H9 (cell line): Measurements from ENCODE around the gene KSR1. TPM values are rescaled to one million over a fixed set of nuclear protein-coding genes. Genes with fewer than 3 reads are reported as not detected.

ENCODE experiments used
- DNase-seq: peaks from one replicate; pipeline ENCODE4 v3.0.0-alpha.2; 2017
- H2AFZ ChIP-seq: one replicate; pipeline ENCODE4 v1.6.1; 2013; ENCODE audit warnings: mild to moderate bottlenecking, low read length, control low read depth, moderate library complexity
- H2AK5ac ChIP-seq: 2 replicates; pipeline ENCODE4 v1.6.1; 2013; ENCODE audit warnings: low read length, control low read depth, mixed read lengths; ENCODE audit not compliant: insufficient read length
- H2BK120ac ChIP-seq: one replicate; pipeline ENCODE4 v1.6.1; 2013; ENCODE audit warnings: low read depth, mild to moderate bottlenecking, low read length, control low read depth, inconsistent platforms; ENCODE audit not compliant: poor library complexity, severe bottlenecking
- H2BK12ac ChIP-seq: 2 replicates; pipeline ENCODE4 v1.6.1; 2013; ENCODE audit warnings: low read length, control low read depth, mixed read lengths, low read depth; ENCODE audit not compliant: insufficient read length
- H2BK15ac ChIP-seq: 2 replicates; pipeline ENCODE4 v1.6.1; 2013; ENCODE audit warnings: low read depth, low read length, control low read depth
- H2BK20ac ChIP-seq: one replicate; pipeline ENCODE4 v1.6.1; 2013; ENCODE audit warnings: low read depth, mild to moderate bottlenecking, low read length, control low read depth, inconsistent platforms; ENCODE audit not compliant: poor library complexity, severe bottlenecking
- H2BK5ac ChIP-seq: 2 replicates; pipeline ENCODE4 v1.6.1; 2013; ENCODE audit warnings: low read length, control low read depth, mixed read lengths; ENCODE audit not compliant: insufficient read length
- H3K14ac ChIP-seq: 2 replicates; pipeline ENCODE4 v1.6.1; 2013; ENCODE audit warnings: low read length, control low read depth; ENCODE audit not compliant: insufficient read depth
- H3K18ac ChIP-seq: 2 replicates; pipeline ENCODE4 v1.6.1; 2013; ENCODE audit warnings: low read depth, mild to moderate bottlenecking, mixed read lengths, low read length, control low read depth; ENCODE audit not compliant: insufficient read length
- H3K23ac ChIP-seq: 2 replicates; pipeline ENCODE4 v1.6.1; 2013; ENCODE audit warnings: low read length, control low read depth, mixed read lengths, low read depth; ENCODE audit not compliant: insufficient read length
- H3K23me2 ChIP-seq: 2 replicates; pipeline ENCODE4 v1.6.1; 2013; ENCODE audit warnings: low read depth, mild to moderate bottlenecking, mixed read lengths, low read length, control low read depth; ENCODE audit not compliant: insufficient read length, poor library complexity, severe bottlenecking
- H3K27ac ChIP-seq: 2 replicates; pipeline ENCODE4 v1.5.1; 2013; ENCODE audit warnings: low read length, control low read depth, mixed read lengths, low read depth; ENCODE audit not compliant: insufficient read length
- H3K27me3 ChIP-seq: 2 replicates; pipeline ENCODE4 v1.6.1; 2013; ENCODE audit warnings: low read length, control low read depth, inconsistent platforms; ENCODE audit not compliant: insufficient read depth
- H3K4ac ChIP-seq: 2 replicates; pipeline ENCODE4 v1.6.1; 2013; ENCODE audit warnings: low read depth, mild to moderate bottlenecking, control low read depth, inconsistent platforms, low read length, moderate library complexity
- H3K4me1 ChIP-seq: 2 replicates; pipeline ENCODE4 v1.6.1; 2013; ENCODE audit warnings: low read length, control low read depth, inconsistent platforms; ENCODE audit not compliant: insufficient read depth
- H3K4me2 ChIP-seq: 2 replicates; pipeline ENCODE4 v1.6.1; 2013; ENCODE audit warnings: low read length, control low read depth, mixed read lengths; ENCODE audit not compliant: insufficient read length, insufficient read depth
- H3K56ac ChIP-seq: 2 replicates; pipeline ENCODE4 v1.6.1; 2013; ENCODE audit warnings: low read depth, mild to moderate bottlenecking, mixed read lengths, low read length, control low read depth; ENCODE audit not compliant: insufficient read length
- H3K79me1 ChIP-seq: 2 replicates; pipeline ENCODE4 v1.6.1; 2013; ENCODE audit warnings: low read depth, mild to moderate bottlenecking, moderate library complexity, low read length, control low read depth, inconsistent platforms; ENCODE audit not compliant: insufficient read depth, poor library complexity, severe bottlenecking
- H3K79me2 ChIP-seq: 2 replicates; pipeline ENCODE4 v1.6.1; 2013; ENCODE audit warnings: low read length, control low read depth, inconsistent platforms; ENCODE audit not compliant: insufficient read depth
- H3K9ac ChIP-seq: 2 replicates; pipeline ENCODE4 v1.6.1; 2013; ENCODE audit warnings: low read length, control low read depth, mixed read lengths; ENCODE audit not compliant: insufficient read length; ENCODE audit errors: extremely low read depth
- H3K9me3 ChIP-seq: one replicate; pipeline ENCODE4 v1.6.1; 2013; ENCODE audit warnings: low read depth, low read length, inconsistent platforms; ENCODE audit not compliant: control insufficient read depth
- H3T11ph ChIP-seq: one replicate; pipeline ENCODE4 v1.6.1; 2013; ENCODE audit warnings: mild to moderate bottlenecking, low read length, control low read depth, inconsistent platforms
- H4K20me1 ChIP-seq: one replicate; pipeline ENCODE4 v1.6.1; 2013; ENCODE audit not compliant: control insufficient read depth, insufficient read length, insufficient read depth
- H4K5ac ChIP-seq: 2 replicates; pipeline ENCODE4 v1.6.1; 2013; ENCODE audit warnings: low read depth, mild to moderate bottlenecking, mixed read lengths, low read length, control low read depth; ENCODE audit not compliant: insufficient read length
- H4K8ac ChIP-seq: replicated peaks from 2 replicates; pipeline ENCODE4 v1.6.1; 2013; ENCODE audit warnings: low read length, control low read depth, mixed read lengths, low read depth; ENCODE audit not compliant: insufficient read length
- H4K91ac ChIP-seq: 2 replicates; pipeline ENCODE4 v1.6.1; 2013; ENCODE audit warnings: low read depth, mild to moderate bottlenecking, moderate library complexity, mixed read lengths, low read length, control low read depth; ENCODE audit not compliant: insufficient read length
- H3K27ac Mint-ChIP-seq, 3 experiments: 2 replicates in 2 of 3; 3 replicates in 1 of 3; pipeline ENCODE4 v1.8.0; 2020 to 2021; ENCODE audit warnings: mixed read lengths in 3 of 3, mild to moderate bottlenecking in 1 of 3, moderate library complexity in 1 of 3
- H3K27me3 Mint-ChIP-seq: 2 replicates; pipeline ENCODE4 v1.8.0; 2021; ENCODE audit warnings: low read depth, mild to moderate bottlenecking, moderate library complexity, mixed read lengths
- H3K36me3 Mint-ChIP-seq, 3 experiments: 2 replicates in 2 of 3; 3 replicates in 1 of 3; pipeline ENCODE4 v1.8.0; 2020 to 2021; ENCODE audit warnings: low read depth in 3 of 3, mixed read lengths in 3 of 3; ENCODE audit not compliant: insufficient read depth in 1 of 3
- H3K4me1 Mint-ChIP-seq, 2 experiments: 2 replicates each; pipeline ENCODE4 v1.8.0; 2020; ENCODE audit warnings: mixed read lengths in 2 of 2
- H3K4me3 Mint-ChIP-seq, 2 experiments: 2 replicates in 1 of 2; 3 replicates in 1 of 2; pipeline ENCODE4 v1.8.0; 2020 to 2021; ENCODE audit warnings: mild to moderate bottlenecking in 2 of 2, mixed read lengths in 2 of 2, moderate library complexity in 1 of 2
- H3K9me3 Mint-ChIP-seq, 2 experiments: 2 replicates in 1 of 2; 3 replicates in 1 of 2; pipeline ENCODE4 v1.8.0; 2020; ENCODE audit warnings: mild to moderate bottlenecking in 2 of 2, mixed read lengths in 2 of 2, moderate library complexity in 1 of 2
- CTCF ChIP-seq: fragments of 200-600 bp; sonication (generic); conservative IDR thresholded peaks from 3 replicates; pipeline ENCODE4 v1.8.0; 2021; ENCODE audit warnings: antibody characterized with exemption, mild to moderate bottlenecking
- WGBS: extraction: QIAGEN DNeasy Blood & Tissue Kit; methylation state at CpG from one replicate; pipeline ENCODE4 v1.1.7; 2013; ENCODE audit warnings: missing lambda C conversion rate, low lambda C conversion rate, mixed read lengths; ENCODE audit not compliant: insufficient read length; ENCODE audit errors: extremely low coverage; 5-methylcytosine and 5-hydroxymethylcytosine counted together
- total RNA-seq: library from RNA; stranded (reverse); gene quantifications from 2 replicates; pipeline ENCODE4 v1.2.1, GENCODE V29; 2021

Gene KSR1
- total RNA-seq, 1 experiment from 2014 or later: 44.9 TPM

- H3K27me3 ChIP-seq: no peaks in the 10 kb centered on the region
- DNase-seq: no peak
- WGBS: no CpG with 5 or more reads among the region's 6 CpGs
- no peak overlapping the region for H2BK12ac ChIP-seq
- H2AFZ ChIP-seq: no peak overlapping the region
- no peak overlapping the region for H3T11ph ChIP-seq
- H4K91ac ChIP-seq: no peak overlapping the region
- Mint-ChIP-seq H3K4me3 (no peak overlapping the region), H3K27ac (peak overlapping the region in 1 of 3 experiments; percentile 54; a peak in 2 of 7 replicates), H3K9me3 (no peaks in the 10 kb centered on the region), H3K27me3 (no peaks in the 10 kb centered on the region), H3K36me3 (no peaks in the 10 kb centered on the region), H3K4me1 (peaks cover 25 to 30% of the 10 kb centered on the region in 2 experiments)
- no peaks in the 10 kb centered on the region for H4K20me1 ChIP-seq
- H3K4me1 ChIP-seq: no peaks in the 10 kb centered on the region; the same call in 1 of the 2 replicates
- H3K27ac ChIP-seq: no peak overlapping the region
- peaks cover 9% of the 10 kb centered on the region; the same call in 1 of the 2 replicates for H3K79me2 ChIP-seq
- no peak overlapping the region for H4K5ac ChIP-seq
- no peak overlapping the region for H2BK20ac ChIP-seq
- H2AK5ac ChIP-seq: no peak overlapping the region
- H3K23me2 ChIP-seq: no peaks in the 10 kb centered on the region
- H2BK15ac ChIP-seq: no peak overlapping the region
- H3K23ac ChIP-seq: no peak overlapping the region
- H2BK120ac ChIP-seq: no peak overlapping the region
- no peak overlapping the region for H3K4me2 ChIP-seq
- H3K9me3 ChIP-seq: no peaks in the 10 kb centered on the region
- H3K14ac ChIP-seq: no peak overlapping the region
- peaks cover 4% of the 10 kb centered on the region for H3K79me1 ChIP-seq
- H2BK5ac ChIP-seq: no peak overlapping the region
- H3K18ac ChIP-seq: no peak overlapping the region
- no peak overlapping the region for H3K56ac ChIP-seq
- H3K9ac ChIP-seq: no peak overlapping the region
- H4K8ac ChIP-seq: no peak overlapping the region
- TF ChIP-seq CTCF: no peak
- H3K4ac ChIP-seq: no peak overlapping the region
Measured at GRCh38 chr17:27541301-27542023, 85.2 kb downstream of the KSR1 start.
